ENCODE data around the gene ZNF710.

ZNF710 gene

DNA sequence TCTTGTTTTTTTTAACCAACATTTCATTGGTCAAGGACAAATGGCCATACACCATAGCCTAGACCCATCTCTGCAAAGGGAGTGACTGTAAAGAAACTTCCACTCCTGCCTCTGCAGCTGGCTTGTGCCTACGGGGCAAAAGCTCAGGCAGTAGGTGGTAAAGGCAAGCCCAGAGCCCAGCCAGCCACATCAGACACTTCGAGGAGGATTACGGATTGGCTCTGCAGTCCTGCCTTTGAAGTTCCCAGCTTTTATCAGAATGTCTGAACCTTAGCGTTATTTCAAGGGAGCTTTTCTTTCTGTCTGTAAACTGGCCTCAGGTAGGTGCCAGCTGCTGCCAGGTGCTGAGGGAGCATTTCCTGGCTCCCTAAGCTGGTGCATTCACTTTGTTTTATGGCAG, 15.6 kb downstream of the ZNF710 start:
- H3K27ac Mint-ChIP-seq: no peak overlapping the region
- peaks cover 0 to 5% of the 10 kb centered on the region in 2 donors for H3K9me3 Mint-ChIP-seq
- no peaks in the 10 kb centered on the region for H3K27me3 Mint-ChIP-seq
- H3K4me3 Mint-ChIP-seq: no peak overlapping the region
- peaks cover 27 to 55% of the 10 kb centered on the region in 2 donors for H3K4me1 Mint-ChIP-seq
- H3K36me3 Mint-ChIP-seq: peaks cover 21 to 23% of the 10 kb centered on the region in 2 donors
- no peak for DNase-seq
- no peak for ATAC-seq (replicated peaks)

DNA sequence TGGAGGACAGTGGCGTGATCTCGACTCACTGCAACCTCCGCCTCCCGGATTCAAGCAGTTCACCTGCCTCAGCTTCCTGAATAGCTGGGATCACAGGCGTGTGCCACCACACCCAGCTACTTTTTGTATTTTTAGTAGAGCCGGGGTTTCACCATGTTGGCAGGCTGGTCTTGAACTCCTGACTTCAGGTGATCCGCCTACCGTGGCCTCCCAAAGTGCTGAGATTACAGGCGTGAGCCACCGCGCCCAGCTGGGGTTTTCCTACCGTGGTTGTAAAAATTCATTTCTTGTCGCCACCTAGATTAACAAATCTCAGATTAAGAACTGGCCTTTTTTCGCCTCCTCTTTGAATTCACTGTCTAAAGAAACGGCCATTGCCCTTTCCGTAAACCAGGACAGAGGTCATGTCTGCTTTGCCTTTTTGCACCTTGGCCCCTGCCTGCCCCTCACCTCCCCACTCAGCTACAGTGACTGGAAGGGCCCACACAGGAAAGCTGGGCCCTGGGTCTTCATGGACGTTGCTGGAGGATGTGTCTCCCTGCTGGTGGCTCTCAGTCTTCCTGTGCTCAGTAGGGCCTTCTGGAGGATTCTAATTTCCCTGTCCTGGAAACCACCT, 17.2 kb downstream of the ZNF710 start:
- Mint-ChIP-seq H3K4me1 (peaks cover 27 to 51% of the 10 kb centered on the region in 2 donors), H3K27ac (no peak overlapping the region), H3K9me3 (peaks cover 0 to 1% of the 10 kb centered on the region in 2 donors), H3K4me3 (no peak overlapping the region), H3K36me3 (peaks cover 11 to 12% of the 10 kb centered on the region in 2 donors), H3K27me3 (no peaks in the 10 kb centered on the region)
- ATAC-seq (replicated peaks) (no peak), DNase-seq (no peak)

DNA sequence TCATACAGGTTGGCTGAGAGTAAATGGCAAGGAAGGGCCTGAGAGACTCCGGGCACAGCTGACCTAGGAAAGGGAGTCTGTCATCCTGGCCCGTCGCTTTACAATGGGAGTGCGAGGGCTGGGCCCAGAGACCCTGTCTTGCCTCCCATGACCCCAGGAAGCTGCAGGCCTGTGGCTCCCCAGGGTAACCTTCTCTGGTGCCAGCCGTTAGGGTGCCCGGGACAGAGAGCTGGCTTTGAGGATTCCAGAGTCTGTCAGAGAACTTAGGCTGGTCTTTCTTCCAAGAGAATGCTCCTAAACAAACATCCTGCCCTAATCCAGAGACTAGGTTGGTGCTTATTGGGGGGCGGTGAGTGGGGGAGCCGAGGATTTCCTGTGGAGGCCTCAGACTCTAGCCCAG, 18.5 kb downstream of the ZNF710 start:
- Mint-ChIP-seq H3K9me3 (no peaks in the 10 kb centered on the region), H3K4me3 (no peak overlapping the region), H3K27me3 (no peaks in the 10 kb centered on the region), H3K27ac (no peak overlapping the region), H3K4me1 (peaks cover 27 to 59% of the 10 kb centered on the region in 2 donors), H3K36me3 (peaks cover 4 to 10% of the 10 kb centered on the region in 2 donors)
- ATAC-seq (replicated peaks) (peak in 1 of 2 donors; percentile 20), DNase-seq (no peak)

DNA sequence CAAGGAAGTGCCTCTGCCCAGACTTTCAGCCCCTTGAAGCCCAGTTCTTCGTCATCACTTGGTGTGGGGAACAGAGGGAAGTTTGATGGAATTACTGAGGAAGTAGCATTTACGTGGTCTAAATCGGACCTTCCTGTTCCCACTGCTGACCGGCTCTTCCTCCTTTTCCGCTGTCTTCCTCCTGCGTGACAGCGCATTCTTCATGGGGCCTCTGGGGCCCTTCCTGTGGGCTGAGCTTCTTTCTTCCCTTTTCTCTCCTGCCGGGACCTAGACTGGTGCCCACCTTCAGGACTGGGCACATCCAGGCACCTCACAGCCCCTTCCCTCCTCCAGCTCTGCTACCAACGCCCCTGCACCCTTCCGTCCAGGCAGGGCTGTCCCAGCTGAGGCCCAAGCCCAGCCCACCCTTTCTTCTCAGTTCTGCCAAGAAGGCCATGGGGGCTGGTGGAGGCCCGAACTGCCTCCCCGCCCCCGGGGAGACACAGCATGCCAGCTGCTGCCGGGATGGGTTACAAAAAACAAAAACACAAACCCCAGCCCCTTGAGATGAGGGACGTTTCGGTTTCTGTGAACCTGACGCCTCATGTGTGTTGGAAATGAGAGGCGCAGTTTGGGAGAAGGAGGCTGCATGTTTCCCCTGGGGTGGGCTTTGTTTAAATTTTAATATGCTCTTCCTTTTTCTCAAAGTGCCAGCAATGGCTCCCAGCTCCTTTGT, 19.1 kb downstream of the ZNF710 start:
- peak overlapping the region; percentile 78 for H3K27ac Mint-ChIP-seq
- no peaks in the 10 kb centered on the region for H3K27me3 Mint-ChIP-seq
- peak; percentile 18 to 29 for ATAC-seq (replicated peaks)

DNA sequence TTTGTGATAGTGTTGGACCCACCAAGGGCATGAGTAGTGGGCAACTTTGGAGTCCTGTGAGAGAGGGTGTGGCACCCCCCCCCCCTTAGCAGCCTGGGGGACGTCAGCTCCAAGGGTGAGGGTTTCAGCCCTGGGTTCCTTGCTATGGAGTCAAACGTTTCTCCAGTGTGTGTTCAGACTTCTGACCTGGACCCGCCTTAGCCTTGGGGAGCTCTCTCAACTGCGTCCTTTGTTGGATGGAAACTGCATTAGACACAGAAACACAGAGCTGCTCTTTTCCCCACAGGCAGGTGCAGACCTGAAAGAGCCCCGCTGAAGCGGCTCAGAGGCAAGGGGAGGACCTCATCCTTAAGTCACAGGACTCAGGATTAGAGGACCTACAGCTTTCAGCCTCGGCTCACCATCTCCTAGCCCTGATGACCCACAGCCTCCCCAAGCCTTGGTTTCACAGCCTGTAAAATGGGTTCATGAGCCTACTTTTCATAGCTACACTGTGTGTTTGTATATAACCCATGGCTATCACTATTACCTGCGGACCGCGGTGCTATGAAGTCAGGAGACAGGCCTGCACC, 19.9 kb downstream of the ZNF710 start:
- DNase-seq: no peak
- no peaks in the 10 kb centered on the region for H3K27me3 Mint-ChIP-seq
- no peak overlapping the region for H3K4me3 Mint-ChIP-seq
- peaks cover 27 to 64% of the 10 kb centered on the region in 2 donors for H3K4me1 Mint-ChIP-seq
- peak overlapping the region; percentile 7 for H3K27ac Mint-ChIP-seq
- no peaks in the 10 kb centered on the region for H3K9me3 Mint-ChIP-seq
- peaks cover 4 to 12% of the 10 kb centered on the region in 2 donors for H3K36me3 Mint-ChIP-seq
- no peak for ATAC-seq (replicated peaks)

More for the DNA sequence above, 19.1 kb downstream of the ZNF710 start:
- peaks cover 4 to 12% of the 10 kb centered on the region in 2 donors for H3K36me3 Mint-ChIP-seq
- H3K4me3 Mint-ChIP-seq: peak overlapping the region; percentile 73 to 75
- H3K4me1 Mint-ChIP-seq: peaks cover 27 to 64% of the 10 kb centered on the region in 2 donors
- no peak for DNase-seq
- H3K9me3 Mint-ChIP-seq: no peaks in the 10 kb centered on the region

DNA sequence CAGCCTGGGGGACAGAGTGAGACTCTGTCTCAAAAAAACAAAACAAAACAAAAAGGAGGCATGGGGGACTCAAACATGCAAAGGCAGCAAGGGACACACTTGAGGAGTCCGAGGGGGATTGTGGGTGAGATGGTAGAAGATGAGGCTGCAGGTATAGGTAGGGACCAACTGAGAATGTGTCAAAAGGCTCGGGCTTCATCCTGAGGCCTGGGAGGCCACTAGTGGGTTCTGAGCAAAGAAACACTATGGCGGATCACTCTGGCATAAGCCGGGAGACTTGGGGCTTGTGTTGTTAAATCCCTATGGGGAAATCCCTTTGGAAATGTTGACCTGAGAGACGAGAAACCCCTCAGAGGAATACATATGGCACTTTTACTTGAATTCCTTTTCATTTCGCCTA, 21.2 kb downstream of the ZNF710 start:
- DNase-seq (no peak), ATAC-seq (replicated peaks) (no peak)
- Mint-ChIP-seq H3K4me3 (no peak overlapping the region), H3K27ac (no peak overlapping the region), H3K27me3 (no peaks in the 10 kb centered on the region), H3K4me1 (peaks cover 27 to 58% of the 10 kb centered on the region in 2 donors), H3K9me3 (no peaks in the 10 kb centered on the region), H3K36me3 (peaks cover 4 to 12% of the 10 kb centered on the region in 2 donors)

DNA sequence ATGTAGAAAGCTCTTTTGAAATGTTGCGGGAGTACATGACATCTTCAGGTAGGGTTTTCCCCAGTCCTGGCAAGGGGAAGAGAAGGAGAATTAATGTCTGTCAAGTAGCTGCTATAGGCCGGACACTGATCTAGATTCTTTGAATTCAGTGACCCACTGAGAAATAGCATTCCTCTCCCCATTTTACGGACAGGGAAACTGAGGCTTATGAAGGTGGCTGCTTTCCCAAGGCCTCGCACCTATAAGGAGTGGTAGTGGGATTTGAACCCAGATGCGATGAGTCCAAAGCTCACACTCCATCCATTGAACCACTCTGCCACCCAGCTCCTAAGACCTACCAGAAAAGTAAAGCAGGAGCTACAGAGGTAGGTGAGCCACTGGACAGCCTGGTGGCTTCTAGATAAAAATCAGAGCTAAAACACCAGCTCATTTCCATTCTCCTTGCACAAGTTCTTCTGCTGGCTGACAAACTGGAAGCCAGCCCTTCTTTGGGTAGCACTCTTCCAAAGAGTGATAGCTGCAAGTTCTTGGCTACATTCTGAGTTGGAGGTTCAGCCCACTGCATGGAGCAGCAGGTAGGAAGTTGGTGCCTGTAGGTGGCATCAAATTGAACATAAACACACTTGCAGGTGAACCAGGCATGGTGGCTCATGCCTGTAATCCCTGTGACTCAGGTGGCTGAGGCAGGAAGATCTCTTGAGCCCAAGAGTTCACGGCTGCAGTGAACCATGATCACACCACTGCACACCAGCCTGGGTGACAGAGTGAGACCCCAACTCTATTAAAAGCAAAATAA, 22.0 kb downstream of the ZNF710 start:
- Mint-ChIP-seq H3K27ac (no peak overlapping the region), H3K4me1 (peaks cover 27 to 52% of the 10 kb centered on the region in 2 donors), H3K27me3 (no peaks in the 10 kb centered on the region), H3K9me3 (no peaks in the 10 kb centered on the region), H3K36me3 (peaks cover 4 to 10% of the 10 kb centered on the region in 2 donors), H3K4me3 (no peak overlapping the region)
- ATAC-seq (replicated peaks) (no peak), DNase-seq (no peak)

DNA sequence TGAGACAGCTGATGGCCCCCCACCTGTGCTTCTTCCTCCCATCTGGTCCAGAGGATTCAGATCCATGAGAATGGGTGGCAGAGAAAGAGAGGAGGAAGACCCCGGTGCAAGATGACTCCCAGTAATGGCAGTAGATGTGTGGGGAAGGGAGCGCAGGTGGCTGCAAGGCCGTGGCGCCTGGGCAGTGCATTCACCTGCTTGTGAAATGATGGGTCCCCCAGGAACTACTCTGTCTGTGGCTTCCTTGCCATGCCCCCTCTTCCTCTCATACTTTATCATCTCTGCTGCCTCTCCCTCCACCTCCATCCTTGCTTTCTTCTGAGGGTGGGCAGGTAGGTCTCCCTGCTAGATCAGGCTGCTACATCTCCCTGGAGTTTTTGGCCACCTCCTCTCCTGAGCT, 23.3 kb downstream of the ZNF710 start:
- Mint-ChIP-seq H3K27me3 (no peaks in the 10 kb centered on the region), H3K4me1 (peaks cover 26 to 51% of the 10 kb centered on the region in 2 donors), H3K9me3 (no peaks in the 10 kb centered on the region), H3K36me3 (peaks cover 10 to 15% of the 10 kb centered on the region in 2 donors), H3K4me3 (no peak overlapping the region), H3K27ac (no peak overlapping the region)
- DNase-seq (no peak), ATAC-seq (replicated peaks) (no peak)

DNA sequence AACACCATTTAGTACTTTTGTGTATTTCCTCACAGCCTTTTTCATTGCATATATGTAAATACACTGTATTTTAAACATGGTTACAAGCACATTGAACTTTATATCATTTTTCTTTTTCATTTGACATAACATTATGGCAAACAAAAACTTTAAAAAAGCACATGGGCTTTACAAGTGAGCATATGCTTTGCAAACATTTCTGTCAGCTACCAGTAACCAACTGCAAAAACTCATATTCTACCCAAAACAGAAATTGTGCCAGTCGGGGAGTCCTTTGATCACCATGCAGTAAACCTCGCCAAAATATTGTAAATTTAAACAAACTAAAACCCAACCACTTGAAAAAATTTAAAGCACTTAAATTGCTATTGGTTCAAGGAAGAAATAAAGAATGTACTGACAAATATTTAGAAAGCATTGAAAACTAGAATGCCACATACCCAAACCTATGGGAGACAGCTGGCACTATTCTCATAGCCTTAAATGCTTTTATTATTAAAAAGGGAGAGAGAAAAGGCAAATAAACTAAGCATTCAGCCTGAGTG, 24.4 kb downstream of the ZNF710 start:
- Mint-ChIP-seq H3K4me1 (peaks cover 22 to 43% of the 10 kb centered on the region in 2 donors), H3K36me3 (peaks cover 10 to 12% of the 10 kb centered on the region in 2 donors), H3K4me3 (no peak overlapping the region), H3K27ac (peak overlapping the region; percentile 51), H3K27me3 (no peaks in the 10 kb centered on the region), H3K9me3 (no peaks in the 10 kb centered on the region)
- DNase-seq: no peak
- ATAC-seq (replicated peaks): no peak

DNA sequence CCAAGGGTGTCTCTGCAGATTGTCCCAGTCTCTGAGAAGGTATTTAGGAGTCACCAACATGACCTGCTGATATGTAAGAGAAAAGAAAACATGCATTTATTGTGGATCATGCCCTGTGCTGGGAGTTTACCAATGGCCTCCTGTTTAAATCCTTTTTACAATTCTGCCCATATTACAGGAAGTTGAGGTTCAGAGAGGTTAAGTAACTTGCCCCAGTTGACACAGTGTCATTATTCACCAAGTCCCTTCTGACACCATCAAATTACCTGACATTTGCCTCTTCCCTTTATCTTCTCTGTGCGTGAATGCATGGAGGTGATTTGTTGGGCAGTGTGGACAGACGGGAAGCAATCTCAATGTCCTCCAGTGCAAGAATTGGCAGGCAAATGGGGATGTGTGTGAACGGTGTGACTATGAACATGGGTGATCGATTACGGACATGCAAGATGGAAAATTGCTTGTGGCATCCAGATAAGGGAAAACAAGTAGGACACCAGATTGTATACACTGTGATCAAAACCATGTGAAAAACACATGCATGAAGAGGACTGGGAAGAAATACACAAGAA, 27.3 kb downstream of the ZNF710 start:
- no peak overlapping the region for H3K4me3 Mint-ChIP-seq
- DNase-seq: no peak
- no peaks in the 10 kb centered on the region for H3K27me3 Mint-ChIP-seq
- H3K27ac Mint-ChIP-seq: no peak overlapping the region
- no peak for ATAC-seq (replicated peaks)
- no peaks in the 10 kb centered on the region for H3K9me3 Mint-ChIP-seq
- H3K4me1 Mint-ChIP-seq: peaks cover 25 to 54% of the 10 kb centered on the region in 2 donors
- peaks cover 7 to 11% of the 10 kb centered on the region in 2 donors for H3K36me3 Mint-ChIP-seq

DNA sequence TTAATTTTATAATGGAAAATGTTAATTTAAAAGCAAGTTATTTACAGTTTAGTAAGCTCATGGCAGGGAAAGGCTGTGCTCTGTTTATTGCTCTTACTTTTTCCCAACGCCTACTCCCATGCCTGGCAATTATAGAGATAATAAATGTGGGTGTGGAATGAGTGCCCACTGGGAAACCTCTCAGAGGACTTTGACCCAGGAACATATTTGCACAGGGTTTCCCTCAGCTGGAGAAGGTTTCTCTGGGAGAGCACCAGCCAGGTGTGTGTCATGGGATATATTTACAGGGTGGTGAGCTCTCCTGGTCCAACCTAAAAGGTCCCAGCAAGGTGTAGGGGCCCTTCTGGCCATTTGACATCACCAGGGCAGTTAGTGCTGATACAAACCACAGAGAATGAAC, 27.9 kb downstream of the ZNF710 start:
- peaks cover 7 to 11% of the 10 kb centered on the region in 2 donors for H3K36me3 Mint-ChIP-seq
- H3K4me3 Mint-ChIP-seq: no peak overlapping the region
- no peak for ATAC-seq (replicated peaks)
- peaks cover 29 to 54% of the 10 kb centered on the region in 2 donors for H3K4me1 Mint-ChIP-seq
- no peak for DNase-seq
- no peaks in the 10 kb centered on the region for H3K9me3 Mint-ChIP-seq
- H3K27me3 Mint-ChIP-seq: no peaks in the 10 kb centered on the region
- peak overlapping the region; percentile 42 for H3K27ac Mint-ChIP-seq

DNA sequence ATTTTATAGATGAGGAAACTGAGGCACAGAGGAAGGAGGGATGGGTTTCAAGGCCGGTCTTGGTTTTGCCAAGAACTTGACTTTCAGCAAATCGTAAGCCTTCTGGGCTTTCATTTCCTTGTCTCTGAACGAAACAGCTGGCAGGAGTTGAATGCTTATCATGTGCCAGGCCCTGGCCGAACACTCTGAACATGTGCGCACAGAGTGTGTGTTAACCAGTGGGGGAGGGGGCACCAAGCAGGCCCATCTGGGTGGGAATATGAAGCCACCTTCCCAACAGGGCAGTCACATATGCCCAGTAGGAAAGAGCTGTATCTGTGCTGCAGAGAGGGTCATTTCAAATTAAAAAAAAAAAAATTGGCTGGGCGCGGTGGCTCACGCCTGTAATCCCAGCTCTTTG, 29.3 kb downstream of the ZNF710 start:
- Mint-ChIP-seq H3K36me3 (peaks cover 7 to 8% of the 10 kb centered on the region in 2 donors), H3K4me1 (peaks cover 34 to 56% of the 10 kb centered on the region in 2 donors), H3K27me3 (no peaks in the 10 kb centered on the region), H3K9me3 (no peaks in the 10 kb centered on the region), H3K4me3 (peak overlapping the region in 1 of 2 donors; percentile 50), H3K27ac (peak overlapping the region; percentile 67)
- no peak for DNase-seq
- no peak for ATAC-seq (replicated peaks)

DNA sequence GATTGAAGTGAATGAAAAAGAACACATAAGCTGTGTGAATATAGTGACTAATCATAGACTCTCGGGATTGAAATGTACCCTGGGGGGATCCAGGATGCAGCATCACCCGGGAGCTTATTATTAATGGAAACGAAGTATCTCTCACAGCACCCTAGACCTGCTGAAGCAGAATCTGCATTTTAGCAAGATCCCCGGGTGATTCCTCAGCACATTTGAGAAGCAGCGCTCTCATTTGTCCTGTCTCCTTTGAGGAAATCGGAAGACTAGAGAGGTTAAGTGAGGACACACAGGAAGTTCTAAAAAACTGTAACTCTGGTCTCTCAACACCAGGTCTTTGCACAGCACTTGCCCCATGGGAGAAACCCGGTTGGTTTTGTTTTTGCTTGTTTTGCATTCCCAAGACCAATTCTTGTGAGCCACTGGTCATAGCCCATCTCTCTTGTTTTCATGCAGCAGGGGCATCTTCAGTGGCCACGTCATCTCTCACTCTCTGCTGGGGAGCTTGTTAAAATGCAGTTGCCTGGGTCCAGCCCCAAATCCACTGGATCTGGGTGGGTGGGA, 30.2 kb downstream of the ZNF710 start:
- peak overlapping the region; percentile 71 to 74 for H3K4me3 Mint-ChIP-seq
- DNase-seq: peak; percentile 71
- no peaks in the 10 kb centered on the region for H3K27me3 Mint-ChIP-seq
- H3K36me3 Mint-ChIP-seq: peaks cover 8% of the 10 kb centered on the region in 2 donors
- ATAC-seq (replicated peaks): peak; percentile 89 to 91
- H3K4me1 Mint-ChIP-seq: peaks cover 43 to 66% of the 10 kb centered on the region in 2 donors
- no peaks in the 10 kb centered on the region for H3K9me3 Mint-ChIP-seq
- peak overlapping the region; percentile 92 for H3K27ac Mint-ChIP-seq
